Keratinocyte (primary cell): Measurements from ENCODE around the gene CD34. TPM values are rescaled to one million over a fixed set of nuclear protein-coding genes. Genes with fewer than 3 reads are reported as not detected.
A peak's percentile ranks its signal among the peaks of the same experiment; 100 is the strongest.

Source experiments
- DNase-seq: peaks from one replicate; pipeline ENCODE4 v3.0.0-alpha.2; 2011; ENCODE audit warnings: low read depth, missing footprints, low spot score
- FAIRE-seq: peaks from 2 replicates; lab custom pipeline; 2011; peaks lifted over from hg19 to GRCh38; lab: Jason Lieb, UNC
- H2AFZ ChIP-seq: 2 replicates; pipeline ENCODE4 v1.6.0; 2012; ENCODE audit warnings: low read length, control low read depth, inconsistent platforms; ENCODE audit not compliant: control insufficient read depth
- H3K27ac ChIP-seq: 2 replicates; pipeline ENCODE4 v1.5.1; 2011; ENCODE audit warnings: low read length; ENCODE audit not compliant: control insufficient read depth, insufficient read depth
- H3K27me3 ChIP-seq: 3 replicates; pipeline ENCODE4 v1.6.0; 2011; ENCODE audit warnings: low read length; ENCODE audit not compliant: control insufficient read depth, insufficient read depth; ENCODE audit errors: extremely low read depth
- H3K36me3 ChIP-seq, 2 experiments: 2 replicates in 1 of 2; 3 replicates in 1 of 2; pipeline ENCODE4 v1.5.1; 2011; ENCODE audit warnings: low read length in 2 of 2, mild to moderate bottlenecking in 1 of 2; ENCODE audit not compliant: control insufficient read depth in 2 of 2, insufficient read depth in 2 of 2; ENCODE audit errors: extremely low read depth in 1 of 2
- H3K4me1 ChIP-seq: 3 replicates; pipeline ENCODE4 v1.5.1; 2011; ENCODE audit warnings: low read length; ENCODE audit not compliant: control insufficient read depth, insufficient read depth; ENCODE audit errors: extremely low read depth
- H3K4me2 ChIP-seq: 3 replicates; pipeline ENCODE4 v1.6.0; 2011; ENCODE audit warnings: low read depth, low read length; ENCODE audit not compliant: control insufficient read depth, insufficient read depth; ENCODE audit errors: extremely low read depth
- H3K4me3 ChIP-seq, 3 experiments: fragments of 200-600 bp in 1 of 3; sonication (generic) in 1 of 3; 2 replicates in 2 of 3; 3 replicates in 1 of 3; pipeline ENCODE4 v1.5.1; 2011 to 2016; ENCODE audit warnings: low read length in 3 of 3, mild to moderate bottlenecking in 3 of 3, control low read depth in 2 of 3, inconsistent platforms in 1 of 3, low read depth in 1 of 3, mixed read lengths in 1 of 3, mixed run types in 1 of 3, moderate library complexity in 1 of 3; ENCODE audit not compliant: control insufficient read depth in 2 of 3, insufficient read depth in 2 of 3; ENCODE audit errors: extremely low read depth in 1 of 3
- H3K79me2 ChIP-seq: 2 replicates; pipeline ENCODE4 v1.6.0; 2012; ENCODE audit warnings: low read length; ENCODE audit not compliant: control insufficient read depth, insufficient read depth
- H3K9ac ChIP-seq: 3 replicates; pipeline ENCODE4 v1.6.0; 2011; ENCODE audit warnings: low read length; ENCODE audit not compliant: control insufficient read depth, insufficient read depth; ENCODE audit errors: extremely low read depth
- H3K9me1 ChIP-seq: 3 replicates; pipeline ENCODE4 v1.6.0; 2011; ENCODE audit warnings: low read length; ENCODE audit not compliant: control insufficient read depth, insufficient read depth; ENCODE audit errors: extremely low read depth
- H3K9me3 ChIP-seq: 2 replicates; pipeline ENCODE4 v1.5.1; 2012; ENCODE audit warnings: low read depth, low read length; ENCODE audit not compliant: control insufficient read depth
- H4K20me1 ChIP-seq: 3 replicates; pipeline ENCODE4 v1.6.0; 2011; ENCODE audit warnings: low read length; ENCODE audit not compliant: control insufficient read depth, insufficient read depth; ENCODE audit errors: extremely low read depth
- EZH2 ChIP-seq: IDR thresholded peaks from one replicate; pipeline ENCODE4 v1.6.1; 2012; ENCODE audit warnings: inconsistent platforms, mild to moderate bottlenecking, low read length, moderate library complexity
- dilution Hi-C: fragments of 300-500 bp; cut with MboI; formaldehyde crosslinking; loops from one replicate; pipeline ENCODE4 v1.7.0; 2020; ENCODE audit warnings: low sequenced_read_pairs; ENCODE audit not compliant: extremely low pct_ligation_motif_present
- polyA plus RNA-seq, 5 experiments: library from polyadenylated mRNA; depleted of rRNA in 3 of 5; stranded (reverse) in 3 of 5; stranded (forward) in 1 of 5; unstranded in 1 of 5; fragments of >200 nt; gene quantifications; 1 replicate in 1 of 5; 2 replicates in 3 of 5; 3 replicates in 1 of 5; pipeline versions ENCODE4 v1.2.1 to v1.2.3, GENCODE V29; 2011 to 2012; ENCODE audit warnings: missing spikeins in 2 of 5, low read depth in 1 of 5, low replicate concordance in 1 of 5
- TF ChIP-seq, protein P1 (sequence below), 3 experiments: IDR thresholded peaks in 1 of 3; conservative IDR thresholded peaks in 1 of 3; optimal IDR thresholded peaks in 1 of 3; 2 replicates in 2 of 3; 3 replicates in 1 of 3; pipeline versions ENCODE3 to v1.5.1; 2011; ENCODE audit warnings: low read length in 3 of 3, mild to moderate bottlenecking in 3 of 3, moderate library complexity in 2 of 3, control low read depth in 1 of 3, inconsistent platforms in 1 of 3; ENCODE audit not compliant: insufficient read depth in 2 of 3; ENCODE audit errors: extremely low read depth in 1 of 3

Gene CD34
- polyA plus RNA-seq, 1 donor (not counting 4 experiments of a cell fraction or from before 2014, with no cell fraction given), result 0.03 TPM

DNA sequence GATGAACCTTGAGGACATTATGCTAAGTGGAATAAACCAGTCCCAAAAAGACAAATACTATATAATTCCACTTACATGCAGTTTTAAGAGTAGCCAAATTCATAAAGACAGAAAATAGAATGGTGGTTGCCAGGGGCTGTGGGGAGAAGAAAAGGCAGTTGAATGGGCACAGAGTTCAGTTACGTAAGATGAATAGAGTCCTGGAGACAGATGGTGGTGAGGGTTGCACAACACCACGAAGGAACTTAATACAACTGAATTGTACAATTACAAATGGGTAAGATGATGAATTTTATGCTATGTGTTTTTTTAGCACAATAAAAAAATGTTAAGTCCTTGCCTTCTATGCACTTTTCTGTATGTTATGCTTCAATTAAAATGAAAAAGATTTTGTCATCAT lies 66.6 kb downstream of the CD34 start:
- TF ChIP-seq EZH2, result no peak
- TF ChIP-seq, protein P1, sequence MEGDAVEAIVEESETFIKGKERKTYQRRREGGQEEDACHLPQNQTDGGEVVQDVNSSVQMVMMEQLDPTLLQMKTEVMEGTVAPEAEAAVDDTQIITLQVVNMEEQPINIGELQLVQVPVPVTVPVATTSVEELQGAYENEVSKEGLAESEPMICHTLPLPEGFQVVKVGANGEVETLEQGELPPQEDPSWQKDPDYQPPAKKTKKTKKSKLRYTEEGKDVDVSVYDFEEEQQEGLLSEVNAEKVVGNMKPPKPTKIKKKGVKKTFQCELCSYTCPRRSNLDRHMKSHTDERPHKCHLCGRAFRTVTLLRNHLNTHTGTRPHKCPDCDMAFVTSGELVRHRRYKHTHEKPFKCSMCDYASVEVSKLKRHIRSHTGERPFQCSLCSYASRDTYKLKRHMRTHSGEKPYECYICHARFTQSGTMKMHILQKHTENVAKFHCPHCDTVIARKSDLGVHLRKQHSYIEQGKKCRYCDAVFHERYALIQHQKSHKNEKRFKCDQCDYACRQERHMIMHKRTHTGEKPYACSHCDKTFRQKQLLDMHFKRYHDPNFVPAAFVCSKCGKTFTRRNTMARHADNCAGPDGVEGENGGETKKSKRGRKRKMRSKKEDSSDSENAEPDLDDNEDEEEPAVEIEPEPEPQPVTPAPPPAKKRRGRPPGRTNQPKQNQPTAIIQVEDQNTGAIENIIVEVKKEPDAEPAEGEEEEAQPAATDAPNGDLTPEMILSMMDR (optimal IDR thresholded peaks at IDR 0.05 in 1 of 3, IDR thresholded peaks at IDR 0.05 in 1 of 3, conservative IDR thresholded peaks at IDR 0.05 in 1 of 3; ENCODE audit: extremely low read depth in 1 of 3, insufficient read depth in 2 of 3, low read length in 3 of 3), result no peak
- Histone ChIP-seq H3K4me3 (no peak overlapping the region), H3K9ac (no peak overlapping the region), H3K79me2 (peaks cover 65% of the 10 kb centered on the region), H2AFZ (no peak overlapping the region), H3K27me3 (no peaks in the 10 kb centered on the region), H4K20me1 (no peaks in the 10 kb centered on the region), H3K9me3 (no peaks in the 10 kb centered on the region), H3K36me3 (peaks cover 9 to 16% of the 10 kb centered on the region in 2 experiments), H3K9me1 (peaks cover 3% of the 10 kb centered on the region), H3K27ac (no peak overlapping the region), H3K4me1 (peaks cover 43% of the 10 kb centered on the region), H3K4me2 (no peak overlapping the region)
- no peak for DNase-seq
- dilution Hi-C loops, result no loop called here
- FAIRE-seq, result no peak

DNA sequence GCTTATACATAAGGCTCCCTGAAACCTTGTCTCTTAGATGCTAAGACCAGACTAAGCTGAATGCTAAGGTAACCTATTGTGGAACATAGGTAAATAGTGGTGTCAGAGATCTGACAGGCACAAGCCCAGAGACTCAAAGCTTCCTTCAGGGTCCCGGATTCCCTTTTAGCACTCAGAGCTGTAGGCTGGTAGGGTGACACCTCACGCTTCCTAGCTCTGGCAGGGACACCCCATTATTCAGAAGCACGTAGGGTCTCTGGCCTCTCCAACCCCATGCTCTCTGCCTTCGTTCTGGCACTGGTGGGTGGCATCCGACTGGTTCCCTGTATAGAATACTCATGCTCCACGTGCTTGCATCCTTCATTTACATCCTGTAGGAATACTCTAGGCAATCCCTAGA lies 68.4 kb downstream of the CD34 start:
- Histone ChIP-seq H4K20me1 (no peaks in the 10 kb centered on the region), H2AFZ (no peak overlapping the region), H3K36me3 (peaks cover 10 to 21% of the 10 kb centered on the region in 2 experiments), H3K4me2 (peak overlapping the region; percentile 7), H3K4me1 (peaks cover 42% of the 10 kb centered on the region), H3K4me3 (no peak overlapping the region), H3K9me3 (no peaks in the 10 kb centered on the region), H3K27ac (peak overlapping the region; percentile 23), H3K9me1 (peaks cover 3% of the 10 kb centered on the region), H3K9ac (peak overlapping the region; percentile 51), H3K79me2 (peaks cover 83% of the 10 kb centered on the region), H3K27me3 (no peaks in the 10 kb centered on the region)
- TF ChIP-seq EZH2, result no peak
- no peak for DNase-seq
- dilution Hi-C loops, result no loop called here
- FAIRE-seq, result no peak

DNA sequence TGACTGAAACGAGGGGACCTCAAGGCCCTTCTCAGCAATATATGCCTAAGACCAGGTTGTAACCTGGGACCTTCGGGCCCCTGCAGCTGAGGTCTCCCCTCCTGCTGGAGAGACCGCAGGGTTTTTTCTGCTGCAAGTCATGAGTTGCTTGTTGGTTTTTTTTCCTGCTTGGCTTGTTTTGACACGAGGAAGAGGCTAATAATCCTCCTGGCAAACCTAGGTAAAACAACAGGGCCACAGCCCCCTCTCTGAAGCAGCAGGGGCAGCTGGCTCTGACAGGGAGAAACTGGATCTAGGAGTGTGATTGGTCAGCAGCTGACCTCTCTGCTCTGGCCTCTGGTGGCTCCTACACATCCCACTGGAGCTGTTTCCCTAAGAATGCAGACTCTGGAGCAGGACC lies 69.0 kb downstream of the CD34 start:
- Histone ChIP-seq H3K27ac (peak overlapping the region; percentile 23), H3K4me2 (peak overlapping the region; percentile 7), H4K20me1 (no peaks in the 10 kb centered on the region), H3K36me3 (peaks cover 11 to 21% of the 10 kb centered on the region in 2 experiments), H3K9ac (peak overlapping the region; percentile 51), H3K27me3 (no peaks in the 10 kb centered on the region), H3K4me3 (no peak overlapping the region), H2AFZ (no peak overlapping the region), H3K9me3 (no peaks in the 10 kb centered on the region), H3K4me1 (peaks cover 40% of the 10 kb centered on the region), H3K79me2 (peaks cover 89% of the 10 kb centered on the region), H3K9me1 (peaks cover 3% of the 10 kb centered on the region)
- TF ChIP-seq EZH2, result no peak
- TF ChIP-seq, protein P1 (optimal IDR thresholded peaks at IDR 0.05 in 1 of 3, IDR thresholded peaks at IDR 0.05 in 1 of 3, conservative IDR thresholded peaks at IDR 0.05 in 1 of 3; ENCODE audit: extremely low read depth in 1 of 3, insufficient read depth in 2 of 3, low read length in 3 of 3), result no peak
- FAIRE-seq (peak; percentile 17), DNase-seq (no peak)
- dilution Hi-C loops, result no loop called here
